ENCODE measurements around the gene PITPNM1.

PITPNM1 gene

GRCh38 chr11:67506426-67507051 lies 1.4 kb upstream of the PITPNM1 start:
- Histone ChIP-seq H3K9me2 (replicated peaks; ENCODE audit: low read depth, low read length) (no peaks in the 10 kb centered on the region), H3K9ac (ENCODE audit: low read depth, low read length, poor library complexity, severe bottlenecking) (peak overlapping the region; percentile 74), H3K4me2 (ENCODE audit: low read depth, low read length, poor library complexity, severe bottlenecking) (peak overlapping the region; percentile 98), H3K36me3 (ENCODE audit: insufficient read depth, low read length) (peaks cover 4% of the 10 kb centered on the region; the same call in 1 of the 2 replicates), H3K79me2 (ENCODE audit: insufficient read depth, low read length) (peaks cover 38% of the 10 kb centered on the region), H3K4me1 (ENCODE audit: insufficient read depth, low read length, poor library complexity, severe bottlenecking) (peaks cover 36% of the 10 kb centered on the region), H3F3A (ENCODE audit: low read depth) (peaks cover 6% of the 10 kb centered on the region), H3K4me3 (ENCODE audit: low read length, poor library complexity, severe bottlenecking) (peak overlapping the region; percentile 86), H3K27me3 (ENCODE audit: insufficient read depth, low read length, poor library complexity, severe bottlenecking) (no peaks in the 10 kb centered on the region), H2AFZ (ENCODE audit: low read length) (no peak overlapping the region), H3K9me3 (ENCODE audit: insufficient read depth, low read depth, low read length) (no peaks in the 10 kb centered on the region), H4K20me1 (ENCODE audit: insufficient read depth, low read length, poor library complexity, severe bottlenecking) (peaks cover 31% of the 10 kb centered on the region)
- TF ChIP-seq EZH2phosphoT487 (IDR thresholded peaks at IDR 0.05; ENCODE audit: borderline replicate concordance) (no peak), CTCF (conservative IDR thresholded peaks at IDR 0.05; ENCODE audit: low read length) (no peak; the same call in 1 of the 2 replicates)

- peaks cover 38% of the 10 kb centered on the region for H3K79me2 ChIP-seq (ENCODE audit: insufficient read depth, low read length)
- no peaks in the 10 kb centered on the region for H3K27me3 ChIP-seq (ENCODE audit: insufficient read depth, low read length, poor library complexity, severe bottlenecking)
- H3F3A ChIP-seq (ENCODE audit: low read depth), result peaks cover 6% of the 10 kb centered on the region
- peaks cover 4% of the 10 kb centered on the region; the same call in 1 of the 2 replicates for H3K36me3 ChIP-seq (ENCODE audit: insufficient read depth, low read length)
- no peaks in the 10 kb centered on the region for H3K9me3 ChIP-seq (ENCODE audit: insufficient read depth, low read depth, low read length)
- H4K20me1 ChIP-seq (ENCODE audit: insufficient read depth, low read length, poor library complexity, severe bottlenecking), result peaks cover 31% of the 10 kb centered on the region
- peak overlapping the region; percentile 95 for H3K4me3 ChIP-seq (ENCODE audit: low read length, poor library complexity, severe bottlenecking)
- no peak overlapping the region for H2AFZ ChIP-seq (ENCODE audit: low read length)
- H3K4me2 ChIP-seq (ENCODE audit: low read depth, low read length, poor library complexity, severe bottlenecking), result peak overlapping the region; percentile 98
- H3K4me1 ChIP-seq (ENCODE audit: insufficient read depth, low read length, poor library complexity, severe bottlenecking), result peaks cover 41% of the 10 kb centered on the region
- no peaks in the 10 kb centered on the region for H3K9me2 ChIP-seq (replicated peaks; ENCODE audit: low read depth, low read length)
- peak overlapping the region; percentile 80 for H3K9ac ChIP-seq (ENCODE audit: low read depth, low read length, poor library complexity, severe bottlenecking)
- TF ChIP-seq EZH2phosphoT487 (IDR thresholded peaks at IDR 0.05; ENCODE audit: borderline replicate concordance) (no peak), CTCF (conservative IDR thresholded peaks at IDR 0.05; ENCODE audit: low read length) (peak; percentile 88)
These were observed 638 bp upstream of the PITPNM1 start for GRCh38 chr11:67505605-67506396.

- Histone ChIP-seq H2AFZ (ENCODE audit: low read length) (peak overlapping the region; percentile 34; the same call in 1 of the 2 replicates), H3K9ac (ENCODE audit: low read depth, low read length, poor library complexity, severe bottlenecking) (peak overlapping the region; percentile 80), H3K4me3 (ENCODE audit: low read length, poor library complexity, severe bottlenecking) (peak overlapping the region; percentile 95), H3K4me1 (ENCODE audit: insufficient read depth, low read length, poor library complexity, severe bottlenecking) (peaks cover 50% of the 10 kb centered on the region), H3K36me3 (ENCODE audit: insufficient read depth, low read length) (peaks cover 4% of the 10 kb centered on the region; the same call in 1 of the 2 replicates), H4K20me1 (ENCODE audit: insufficient read depth, low read length, poor library complexity, severe bottlenecking) (peaks cover 31% of the 10 kb centered on the region), H3K79me2 (ENCODE audit: insufficient read depth, low read length) (peaks cover 38% of the 10 kb centered on the region), H3K9me2 (replicated peaks; ENCODE audit: low read depth, low read length) (no peaks in the 10 kb centered on the region), H3K27me3 (ENCODE audit: insufficient read depth, low read length, poor library complexity, severe bottlenecking) (no peaks in the 10 kb centered on the region), H3F3A (ENCODE audit: low read depth) (peaks cover 6% of the 10 kb centered on the region), H3K4me2 (ENCODE audit: low read depth, low read length, poor library complexity, severe bottlenecking) (peak overlapping the region; percentile 98), H3K9me3 (ENCODE audit: insufficient read depth, low read depth, low read length) (no peaks in the 10 kb centered on the region)
- TF ChIP-seq CTCF (conservative IDR thresholded peaks at IDR 0.05; ENCODE audit: low read length) (no peak), EZH2phosphoT487 (IDR thresholded peaks at IDR 0.05; ENCODE audit: borderline replicate concordance) (no peak)
These were observed 886 bp downstream of the PITPNM1 start for GRCh38 chr11:67504005-67504949.

Measured in Loucy (cell line).